Activated effector memory CD4-positive, alpha-beta T cell treated with Interleukin-2 at 50 U/mL for 16 hours (primary cell): Measurements from ENCODE around the gene ARL6IP5.

Experiments
- DNase-seq: peaks from one replicate; pipeline ENCODE4 v3.0.0-alpha.2; 2020

Gene ARL6IP5

DNA sequence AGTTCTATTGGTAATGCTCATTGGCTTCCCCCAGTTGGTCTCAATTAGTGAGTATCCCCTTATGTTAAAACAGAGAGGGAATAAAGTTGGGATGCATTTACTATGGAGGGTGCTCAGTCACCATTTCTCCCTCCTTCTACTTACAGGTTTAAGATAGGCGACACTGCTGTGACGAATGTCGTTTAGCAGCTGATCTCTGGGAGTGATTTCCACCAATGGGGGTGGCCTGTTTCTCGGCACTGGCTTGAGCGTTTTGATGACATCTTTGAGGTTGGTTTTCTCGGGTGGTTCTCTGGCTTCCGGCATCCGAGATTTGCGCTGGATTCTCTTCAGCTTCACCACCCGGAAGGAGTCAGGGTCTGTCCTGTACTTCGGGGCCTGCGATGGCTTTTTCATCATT is 33.8 kb downstream of the ARL6IP5 start:
- no peak for DNase-seq

DNA sequence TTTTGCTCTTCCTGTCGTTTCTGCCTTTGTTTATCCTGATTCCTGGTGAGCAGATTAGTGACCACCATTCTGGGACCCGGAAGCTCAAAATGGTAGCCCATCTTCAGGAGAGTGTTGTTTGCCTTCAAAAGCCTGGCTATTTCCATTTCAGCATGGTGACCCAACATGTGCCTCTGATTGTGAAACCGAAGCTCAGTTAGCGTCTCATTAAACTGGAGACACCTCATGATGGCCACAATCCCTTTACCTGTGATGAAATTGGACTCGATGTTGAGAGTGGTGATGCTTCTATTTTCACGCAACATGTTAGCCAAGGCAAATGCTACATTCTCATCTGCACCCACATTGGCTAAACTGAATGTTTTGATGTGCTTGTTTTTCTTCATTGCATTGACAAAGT is 34.4 kb downstream of the ARL6IP5 start:
- DNase-seq: no peak

DNA sequence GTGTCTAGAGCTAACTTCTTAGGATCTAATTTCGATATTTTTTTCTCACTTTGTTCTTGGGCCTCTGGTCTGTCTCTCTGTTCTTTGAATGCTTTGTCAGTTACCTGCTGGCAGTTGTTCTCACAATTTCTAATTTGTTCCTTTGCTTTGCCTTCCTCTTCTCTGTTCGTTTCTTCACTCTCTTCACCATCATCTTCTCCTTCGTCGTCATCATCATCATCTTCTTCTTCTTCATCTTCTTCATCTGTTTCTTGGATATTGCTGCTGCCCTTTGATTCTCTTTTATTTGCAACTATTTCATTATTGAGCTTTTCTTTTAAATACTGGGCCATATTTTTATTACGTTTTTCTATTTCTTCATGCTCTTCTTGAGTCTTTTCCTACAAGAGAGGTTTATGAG is 34.9 kb downstream of the ARL6IP5 start:
- DNase-seq: no peak

DNA sequence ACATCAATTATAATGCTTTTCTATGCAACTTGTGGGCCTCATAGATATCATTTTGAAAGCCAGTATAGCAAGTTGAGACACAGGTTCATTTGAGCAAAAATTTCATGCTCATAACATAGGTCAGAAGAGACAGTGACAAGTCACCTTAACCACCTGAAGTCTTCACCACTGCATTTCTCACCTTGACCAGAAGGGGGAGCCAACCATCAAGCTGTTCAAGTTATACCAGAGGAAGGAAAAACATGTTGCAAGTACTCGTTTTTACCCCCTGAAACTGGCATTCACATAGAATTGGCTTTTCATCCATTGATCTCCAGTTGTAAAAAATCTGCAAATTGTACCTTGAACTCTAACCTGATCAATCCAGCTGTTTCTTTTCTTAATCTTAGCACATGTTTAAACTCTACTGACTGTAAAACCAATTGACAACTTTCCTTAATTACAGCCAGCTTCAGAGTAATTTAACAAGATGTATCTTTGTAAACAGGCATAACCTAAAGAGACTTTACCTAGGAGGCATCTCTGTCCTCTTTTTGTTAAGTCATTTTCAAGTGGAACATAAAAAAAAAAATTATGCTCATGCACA is 36.2 kb downstream of the ARL6IP5 start:
- DNase-seq: peak; percentile 59

DNA sequence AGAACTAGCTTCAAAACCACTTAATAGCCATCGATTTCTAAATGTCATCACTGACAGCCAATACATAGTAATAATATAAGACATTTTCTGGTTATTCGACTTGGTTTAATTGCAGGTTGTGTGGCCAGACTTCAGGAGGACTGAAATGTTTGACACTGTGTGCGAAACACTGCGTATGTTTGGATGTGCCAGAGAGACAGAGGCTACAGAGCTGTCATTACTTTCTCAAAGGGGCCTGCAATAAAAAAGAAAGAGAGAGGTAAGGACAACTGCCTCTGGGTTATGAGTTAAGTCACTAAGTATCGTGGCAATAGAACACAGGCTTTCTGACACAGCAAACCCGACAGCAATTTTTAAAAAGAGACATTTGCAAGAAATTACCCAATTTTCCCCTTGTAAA is 36.8 kb downstream of the ARL6IP5 start:
- DNase-seq: no peak

DNA sequence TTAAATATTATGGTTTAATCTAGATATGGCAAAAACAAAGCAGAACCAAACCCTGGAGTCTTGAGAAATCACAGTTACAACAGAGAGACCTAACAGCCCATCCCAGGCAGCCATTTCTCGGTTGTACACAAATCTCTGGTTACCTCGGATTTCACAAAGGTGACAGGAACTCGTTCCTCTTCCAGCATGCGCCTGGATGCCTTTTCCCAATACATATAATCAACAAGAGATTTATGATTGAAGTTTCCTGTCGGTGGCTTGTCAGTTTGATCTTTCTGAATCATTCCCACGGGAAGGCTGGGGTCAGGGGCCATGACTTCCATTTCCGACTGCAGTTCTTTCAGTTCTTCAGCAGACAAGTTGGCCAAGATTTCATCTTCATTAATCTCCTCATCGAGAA is 37.2 kb downstream of the ARL6IP5 start:
- DNase-seq: no peak

DNA sequence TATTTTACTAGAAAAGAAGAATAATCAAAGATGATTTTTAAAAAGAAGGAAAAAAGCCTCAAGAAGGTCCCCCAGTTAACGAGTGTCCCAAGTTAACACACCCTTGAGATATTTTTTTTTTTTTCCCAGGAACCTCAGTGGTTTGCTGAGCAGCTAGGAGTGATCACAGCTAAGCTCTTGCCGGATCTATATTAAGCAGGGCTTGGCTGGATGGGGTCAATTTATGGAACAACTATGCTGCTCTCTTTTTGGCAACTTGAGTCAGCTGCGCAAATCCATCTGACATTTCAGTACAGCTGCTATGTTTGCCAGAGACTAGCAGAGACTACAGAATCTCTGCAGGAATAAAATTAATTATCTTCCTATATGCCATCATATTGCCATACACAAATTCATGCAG is 37.7 kb downstream of the ARL6IP5 start, which contains the start of gene LMOD3:
TSS of gene LMOD3 (minus strand) at position 193 of the 400 bp plus-strand sequence. CDS start 209 bp downstream, outside the sequence.
- no peak for DNase-seq

DNA sequence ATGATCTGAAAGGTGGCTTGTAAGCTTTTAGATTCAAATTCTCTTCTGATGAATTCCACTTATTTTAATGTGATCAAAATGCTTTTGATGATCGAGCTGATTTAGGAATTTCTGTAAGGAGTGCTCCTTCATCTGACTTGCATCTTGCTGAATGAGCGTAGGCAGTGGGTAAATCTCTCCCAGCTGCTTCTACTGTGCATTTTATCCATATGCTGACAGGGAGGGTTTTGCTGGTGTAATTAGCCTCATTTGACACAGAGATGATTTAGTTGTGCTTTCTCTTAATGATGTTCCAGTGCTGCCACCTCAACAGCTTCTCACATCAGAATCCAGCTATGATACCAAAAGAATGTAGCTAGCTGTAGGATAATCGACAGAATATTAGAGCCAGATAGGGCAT is 41.5 kb downstream of the ARL6IP5 start:
- DNase-seq: no peak

DNA sequence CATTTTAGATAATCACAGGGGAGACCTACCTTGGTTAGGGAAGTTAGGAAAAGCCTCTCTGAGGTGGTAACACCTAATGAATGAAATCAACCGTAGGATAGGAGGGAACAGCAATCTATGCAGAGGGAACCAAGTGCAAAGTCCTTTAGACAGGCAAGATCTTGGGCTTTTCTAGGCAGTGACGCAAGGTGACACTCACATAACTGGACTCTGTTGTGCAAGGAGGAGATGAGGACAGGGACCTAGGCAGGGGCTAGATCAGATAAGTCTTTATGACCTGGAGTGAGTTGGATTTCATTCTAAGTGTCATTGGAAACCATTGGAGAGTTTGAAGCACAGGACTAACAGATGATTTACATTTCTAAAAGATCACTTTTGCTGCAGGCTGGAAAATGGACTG is 42.3 kb downstream of the ARL6IP5 start:
- DNase-seq: no peak

DNA sequence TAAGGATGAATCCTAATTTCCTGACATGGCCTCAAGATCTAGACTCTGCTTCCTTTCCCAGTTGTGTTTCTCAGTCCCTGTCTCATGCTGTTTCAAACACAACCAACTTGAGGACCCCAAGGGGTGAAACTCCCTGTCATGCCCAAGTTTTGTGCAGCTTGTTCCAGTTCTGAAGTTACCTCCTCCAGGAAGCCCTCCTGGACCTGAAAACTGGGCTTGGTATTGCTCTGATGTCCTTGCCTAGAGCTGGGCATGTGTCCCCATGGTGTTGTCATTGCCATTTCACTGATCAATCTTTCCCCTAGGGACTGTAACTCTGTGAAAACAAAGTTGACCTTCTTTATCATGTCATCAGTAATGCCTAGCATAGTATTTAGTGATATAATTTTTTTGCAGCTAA is 43.8 kb downstream of the ARL6IP5 start:
- DNase-seq: no peak

DNA sequence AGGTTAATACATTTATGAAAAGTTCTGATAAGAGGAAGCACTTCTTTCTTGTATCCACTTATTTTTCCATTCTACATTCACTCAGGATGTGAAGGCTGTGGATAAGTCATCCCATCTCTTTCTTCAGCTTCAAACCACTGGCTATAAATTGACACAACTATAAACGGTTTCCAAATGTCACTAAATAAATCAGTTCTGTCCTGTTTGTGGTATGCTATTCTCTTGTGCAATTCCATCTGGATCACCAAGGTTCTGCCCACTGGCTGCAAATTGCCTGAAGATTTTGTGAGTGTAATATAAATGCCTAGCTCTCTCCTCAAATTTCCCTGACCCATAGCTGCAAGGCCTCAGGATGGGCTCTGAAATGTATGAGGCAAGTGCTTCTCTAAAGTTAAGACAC is 44.8 kb downstream of the ARL6IP5 start:
- DNase-seq: no peak

DNA sequence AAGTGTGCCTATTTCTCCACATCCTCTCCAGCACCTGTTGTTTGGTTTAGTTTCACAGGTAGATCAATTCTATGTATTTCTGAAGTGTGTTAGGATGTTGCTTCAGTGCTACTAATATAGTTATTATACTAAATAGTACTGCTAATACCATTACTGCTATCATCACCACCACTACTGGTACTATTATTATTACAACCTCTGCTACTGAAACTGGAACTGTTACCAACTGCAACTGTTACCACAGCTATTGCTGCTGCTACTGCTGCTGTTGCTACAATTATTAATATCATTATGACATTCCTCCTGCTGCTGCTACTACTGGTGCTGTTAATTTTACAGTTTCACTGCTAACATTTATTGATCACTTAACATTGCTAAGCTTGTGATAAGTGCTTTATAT is 46.0 kb downstream of the ARL6IP5 start:
- no peak for DNase-seq

DNA sequence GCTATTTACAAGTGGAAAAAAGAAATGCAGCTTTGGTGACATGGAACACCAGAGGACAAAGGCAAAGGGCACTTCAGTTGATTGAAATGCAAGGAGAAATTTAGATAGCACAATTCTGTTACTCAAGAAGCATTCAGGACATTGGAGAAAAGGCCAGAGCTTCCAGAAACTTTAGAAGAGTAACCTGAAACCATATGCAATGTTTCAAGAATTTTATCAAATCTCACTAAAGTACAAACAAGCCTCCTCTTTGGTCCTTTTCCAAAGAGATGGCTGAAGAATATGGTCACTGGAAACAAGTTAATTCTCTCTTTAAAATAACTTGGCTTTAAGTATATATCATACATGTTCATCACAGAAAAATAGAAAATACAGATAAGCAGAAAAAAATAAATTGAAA is 52.3 kb downstream of the ARL6IP5 start:
- DNase-seq: no peak

DNA sequence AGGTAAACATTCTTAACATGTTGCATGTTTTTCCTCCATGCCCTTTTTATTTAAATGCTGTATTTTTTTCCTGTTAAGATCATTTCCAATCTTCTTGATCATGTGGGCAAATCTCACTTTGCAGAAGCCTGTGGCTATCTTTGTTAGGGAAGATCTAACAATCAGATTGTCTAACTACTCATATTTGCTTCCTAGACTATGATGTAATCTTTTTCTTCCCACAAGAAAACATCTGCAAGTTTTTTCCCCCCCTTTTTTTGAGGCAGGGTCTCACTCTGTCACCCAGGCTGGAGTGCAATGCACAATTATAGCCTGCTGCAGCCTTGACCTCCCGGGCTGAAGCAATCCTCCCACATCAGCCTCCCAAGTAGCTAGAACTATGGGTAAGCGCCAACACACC is 52.7 kb downstream of the ARL6IP5 start:
- no peak for DNase-seq

DNA sequence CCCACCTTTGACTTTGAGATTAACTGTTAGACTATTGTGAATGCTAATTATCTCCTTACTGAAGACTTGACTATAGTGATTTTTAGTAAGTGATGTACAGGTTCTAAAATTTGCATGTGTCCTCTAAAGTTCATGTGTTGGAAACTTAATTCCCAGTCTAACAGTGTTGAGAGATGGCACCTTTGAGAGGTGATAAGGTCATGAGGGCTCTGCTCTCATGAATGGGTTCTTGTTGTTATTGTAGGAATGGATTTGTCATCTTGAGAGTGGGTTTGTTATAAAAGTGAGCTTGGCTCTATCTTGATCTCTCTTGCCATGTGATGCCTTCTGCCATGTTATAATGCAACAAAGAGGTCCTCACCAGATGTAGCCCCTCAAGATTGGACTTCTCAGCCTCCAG is 56.6 kb downstream of the ARL6IP5 start:
- DNase-seq: no peak

DNA sequence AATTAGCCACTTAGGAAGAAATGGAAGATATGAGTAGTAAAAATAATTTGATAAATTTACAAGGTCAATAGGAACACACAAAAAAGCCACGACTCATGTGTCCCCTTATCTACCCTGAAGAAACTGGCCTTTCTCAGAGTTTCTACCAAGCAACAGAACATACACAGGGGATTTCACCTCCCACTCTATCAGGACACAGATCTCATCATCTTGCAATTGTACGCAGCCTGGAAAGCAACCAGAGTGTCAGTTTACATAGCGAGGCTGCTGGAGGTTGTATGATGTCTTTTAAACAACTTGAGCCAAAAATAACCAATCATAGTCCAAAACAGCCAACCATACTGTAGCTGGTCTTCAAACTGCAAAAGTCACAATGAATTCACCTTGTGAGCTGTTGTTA is 57.4 kb downstream of the ARL6IP5 start:
- DNase-seq: no peak

DNA sequence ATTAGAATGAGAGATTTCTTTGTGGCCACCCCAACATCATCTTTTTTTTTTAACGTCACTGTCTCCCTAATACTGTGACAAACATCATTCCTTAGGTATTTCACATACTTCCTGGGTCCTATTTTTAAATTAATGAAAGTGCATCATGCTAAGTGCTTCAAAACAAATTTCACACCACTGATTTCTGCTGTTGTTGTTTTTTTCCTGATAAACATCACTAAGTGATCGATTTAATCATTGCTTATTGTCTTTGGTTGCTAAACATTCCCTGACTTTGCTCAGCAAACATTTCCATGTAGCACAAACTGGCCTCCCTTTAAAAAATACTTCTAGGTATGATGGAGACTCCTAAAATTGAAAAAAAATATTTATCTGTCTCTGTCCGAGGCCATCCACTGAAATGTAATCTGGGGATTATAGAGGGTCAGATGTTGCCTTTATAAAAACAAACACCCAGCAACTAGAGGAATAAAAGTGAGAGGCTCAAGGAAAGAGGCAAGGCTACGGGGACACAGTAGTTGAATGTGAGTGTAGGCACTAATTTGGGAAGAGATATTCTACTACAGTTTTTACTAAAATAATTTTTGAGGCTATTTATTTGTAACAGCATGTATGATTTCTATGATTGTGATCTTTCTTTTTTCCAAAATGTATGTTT is 58.2 kb downstream of the ARL6IP5 start:
- no peak for DNase-seq

DNA sequence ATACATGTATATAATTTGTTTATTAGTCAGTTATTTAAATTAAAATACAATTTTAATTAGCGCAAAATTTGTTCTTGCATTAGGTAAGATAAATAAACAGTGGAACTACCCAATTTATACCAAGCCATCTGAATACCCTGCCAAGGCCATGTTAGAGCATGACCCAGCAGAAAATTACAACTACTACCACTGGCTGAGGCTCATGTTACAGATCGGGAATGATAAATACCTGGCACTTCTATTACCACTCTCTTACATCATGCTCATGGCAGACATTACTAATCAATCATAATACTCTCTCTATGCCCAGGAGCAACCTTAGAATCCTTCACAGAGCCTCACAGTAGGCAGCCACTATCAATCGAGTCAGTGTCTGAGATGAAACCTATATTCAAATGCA is 58.9 kb downstream of the ARL6IP5 start:
- no peak for DNase-seq

DNA sequence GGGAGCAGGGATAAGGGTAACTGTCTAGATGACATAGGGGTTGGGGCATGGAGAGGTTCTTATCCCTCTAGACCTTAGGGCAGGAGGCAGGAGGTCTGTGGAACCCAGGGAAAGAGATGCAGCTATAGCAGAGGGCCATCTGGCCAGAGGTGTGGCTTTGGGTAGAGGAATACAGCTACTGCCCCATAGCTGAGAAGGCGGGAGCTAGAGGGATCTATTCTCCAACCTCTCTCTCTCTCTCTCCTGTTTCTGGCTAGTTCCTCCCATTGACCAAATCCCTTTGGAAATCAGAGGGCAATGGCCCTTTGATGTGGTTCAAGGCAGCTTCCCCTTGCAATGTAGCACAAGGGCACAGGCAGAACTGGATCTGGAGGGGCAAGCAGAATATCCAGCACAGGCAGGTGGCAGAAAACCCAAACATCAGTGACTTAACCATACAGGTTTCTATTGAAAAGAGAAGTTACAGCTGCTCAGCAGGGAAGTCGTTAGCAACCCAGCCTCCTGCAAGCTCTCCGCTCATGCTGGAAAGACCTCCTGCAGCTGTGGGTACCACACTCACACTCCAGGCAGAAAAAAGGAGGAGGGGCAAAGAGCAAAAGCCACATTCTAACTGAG is 60.0 kb downstream of the ARL6IP5 start:
- DNase-seq: no peak

DNA sequence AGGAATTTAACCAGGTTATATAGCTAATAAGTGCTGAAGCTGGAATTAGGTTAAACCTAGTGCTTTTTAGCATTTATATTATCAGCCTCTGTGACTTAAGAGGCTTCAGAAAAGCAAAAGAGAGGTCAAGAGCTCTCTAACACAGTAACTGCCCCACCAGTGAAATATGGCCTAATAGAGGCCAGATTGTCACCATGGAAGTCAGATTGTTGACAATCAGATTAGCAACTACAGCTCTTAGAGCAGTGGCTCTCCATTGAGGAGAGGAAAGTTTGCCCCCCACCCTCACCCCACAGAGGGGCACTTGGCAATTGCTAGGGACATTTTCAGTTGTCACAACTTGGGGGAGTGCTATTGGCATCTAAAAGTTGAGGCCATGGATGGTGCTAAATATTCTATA is 61.0 kb downstream of the ARL6IP5 start:
- DNase-seq: no peak

DNA sequence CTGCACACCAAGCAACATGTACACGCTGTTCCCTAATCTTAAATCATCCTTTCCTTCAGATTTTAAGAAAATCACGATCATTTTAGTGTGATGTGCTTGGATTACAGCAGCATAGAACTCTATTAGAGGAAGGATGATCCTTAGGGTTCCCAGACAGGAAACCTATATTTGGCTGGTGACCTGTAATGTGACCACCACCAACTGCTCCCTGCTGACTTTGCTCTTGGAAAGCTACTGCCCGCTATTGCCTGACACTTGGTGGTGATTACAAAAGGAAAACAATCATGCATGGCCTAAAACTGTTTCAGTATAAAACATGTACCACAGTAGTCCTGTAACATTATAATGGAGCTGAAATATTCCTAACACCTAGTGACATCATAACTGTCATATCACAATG is 64.8 kb downstream of the ARL6IP5 start:
- no peak for DNase-seq
